Astrocyte (in vitro differentiated cells and primary cell): ENCODE results near the gene THTPA.

ENCODE experiments used
- EZH2 ChIP-seq: IDR thresholded peaks from 2 replicates; pipeline ENCODE4 v1.6.1; 2012; ENCODE audit warnings: mild to moderate bottlenecking, low read length, inconsistent platforms; ENCODE audit not compliant: insufficient read depth
- TF ChIP-seq, protein P1 (sequence below): IDR thresholded peaks from 2 replicates; pipeline ENCODE4 v1.5.1; 2011; ENCODE audit warnings: low read depth, mild to moderate bottlenecking, inconsistent platforms, low read length, moderate library complexity; ENCODE audit not compliant: insufficient read depth

GRCh38 chr14:23567186-23568020 lies 11.3 kb downstream of the THTPA start, which contains the start of gene AP1G2:
- TF ChIP-seq, protein P1, sequence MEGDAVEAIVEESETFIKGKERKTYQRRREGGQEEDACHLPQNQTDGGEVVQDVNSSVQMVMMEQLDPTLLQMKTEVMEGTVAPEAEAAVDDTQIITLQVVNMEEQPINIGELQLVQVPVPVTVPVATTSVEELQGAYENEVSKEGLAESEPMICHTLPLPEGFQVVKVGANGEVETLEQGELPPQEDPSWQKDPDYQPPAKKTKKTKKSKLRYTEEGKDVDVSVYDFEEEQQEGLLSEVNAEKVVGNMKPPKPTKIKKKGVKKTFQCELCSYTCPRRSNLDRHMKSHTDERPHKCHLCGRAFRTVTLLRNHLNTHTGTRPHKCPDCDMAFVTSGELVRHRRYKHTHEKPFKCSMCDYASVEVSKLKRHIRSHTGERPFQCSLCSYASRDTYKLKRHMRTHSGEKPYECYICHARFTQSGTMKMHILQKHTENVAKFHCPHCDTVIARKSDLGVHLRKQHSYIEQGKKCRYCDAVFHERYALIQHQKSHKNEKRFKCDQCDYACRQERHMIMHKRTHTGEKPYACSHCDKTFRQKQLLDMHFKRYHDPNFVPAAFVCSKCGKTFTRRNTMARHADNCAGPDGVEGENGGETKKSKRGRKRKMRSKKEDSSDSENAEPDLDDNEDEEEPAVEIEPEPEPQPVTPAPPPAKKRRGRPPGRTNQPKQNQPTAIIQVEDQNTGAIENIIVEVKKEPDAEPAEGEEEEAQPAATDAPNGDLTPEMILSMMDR, result no peak
- no peak for TF ChIP-seq EZH2
